HuH-7.5 (cell line): ENCODE data around the gene FOXB2.

Experiments used
- DNase-seq: peaks from one replicate; pipeline ENCODE4 v3.0.0; 2011; ENCODE audit warnings: low spot score

Gene FOXB2

DNA sequence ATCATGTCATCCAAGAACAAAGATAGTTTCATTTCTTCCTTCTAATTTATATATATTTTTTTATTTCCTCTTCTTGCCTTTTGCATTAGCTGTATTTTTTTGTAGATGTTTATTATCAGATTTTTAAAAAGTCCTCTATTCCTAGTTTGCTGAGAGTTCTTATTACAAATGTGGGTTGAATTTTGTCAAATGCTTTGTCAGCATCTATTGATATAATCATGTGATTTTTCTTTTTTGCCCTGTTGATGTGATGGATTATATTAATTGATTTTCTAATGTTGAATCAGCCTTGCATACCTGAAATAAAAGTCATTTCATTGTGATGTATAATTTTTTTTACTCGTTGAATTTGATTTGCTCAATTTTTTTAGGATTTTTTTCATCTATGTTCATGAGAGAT, 46.9 kb downstream of the FOXB2 start:
- DNase-seq = no peak
